Gastroesophageal sphincter (tissue), 4 donors: ENCODE measurements around the gene ISM1. TPM values are rescaled to one million over a fixed set of nuclear protein-coding genes. Genes with fewer than 3 reads are reported as not detected.

Experiments used
- ATAC-seq: fragments of 150-250 bp; one replicate; pipeline ENCODE4 v1.9.1; 2016; ENCODE audit warnings: mild to moderate bottlenecking, moderate library complexity
- H3K27ac ChIP-seq, 4 donors: fragments of 200-600 bp; sonication (generic) in 3 of 4; 1 replicate in 3 of 4; 2 replicates in 1 of 4; pipeline ENCODE4 v1.5.1; 2016 to 2019
- H3K27me3 ChIP-seq: fragments of 200-600 bp; sonication (generic); one replicate; pipeline ENCODE4 v1.5.1; 2019
- H3K36me3 ChIP-seq, 2 donors: fragments of 200-600 bp; sonication (generic); one replicate each; pipeline ENCODE4 v1.5.1; 2019; ENCODE audit warnings: control low read depth in 1 of 2
- H3K4me1 ChIP-seq, 3 donors: fragments of 200-600 bp; sonication (generic); 1 replicate in 2 of 3; 2 replicates in 1 of 3; pipeline ENCODE4 v1.5.1; 2016 to 2019; ENCODE audit warnings: control low read depth in 2 of 3
- H3K4me3 ChIP-seq, 2 donors: fragments of 200-600 bp; sonication (generic); one replicate each; pipeline ENCODE4 v1.5.1; 2019; ENCODE audit warnings: mild to moderate bottlenecking in 1 of 2, moderate library complexity in 1 of 2
- H3K9me3 ChIP-seq, 3 donors: fragments of 200-600 bp; sonication (generic); one replicate each; pipeline ENCODE4 v1.5.1; 2017 to 2019; ENCODE audit warnings: control low read depth in 2 of 3
- CTCF ChIP-seq, 4 experiments: fragments of 200-600 bp in 2 of 4; fragments of 450-650 bp in 2 of 4; sonication (generic) in 1 of 4; IDR thresholded peaks; one replicate each; pipeline ENCODE4 v1.5.1; 2017 to 2019; ENCODE audit warnings: antibody characterized with exemption in 4 of 4, mild to moderate bottlenecking in 2 of 4, moderate library complexity in 2 of 4
- EP300 ChIP-seq: sonication (generic); formaldehyde crosslinking; IDR thresholded peaks from one replicate; pipeline ENCODE4 v1.6.1; 2017; ENCODE audit warnings: antibody characterized with exemption, mild to moderate bottlenecking
- POLR2A ChIP-seq, 2 donors: fragments of 450-650 bp; IDR thresholded peaks; one replicate each; pipeline ENCODE4 v1.6.1; 2017; ENCODE audit warnings: antibody characterized with exemption in 2 of 2, mild to moderate bottlenecking in 2 of 2, moderate library complexity in 1 of 2
- POLR2AphosphoS5 ChIP-seq: sonication (generic); formaldehyde crosslinking; IDR thresholded peaks from one replicate; pipeline ENCODE4 v1.6.1; 2017; ENCODE audit warnings: antibody characterized with exemption
- WGBS, 2 donors: methylation state at CpG; one replicate each; pipeline ENCODE4 v1.1.5; 2018; ENCODE audit warnings: low coverage in 1 of 2; 5-methylcytosine and 5-hydroxymethylcytosine counted together
- total RNA-seq, 4 donors: library from RNA; depleted of rRNA; stranded (reverse); fragments of >200 nt; gene quantifications; one replicate each; pipeline ENCODE4 v1.1.0, GENCODE V29; 2016

Gene ISM1
- total RNA-seq, 4 donors from 2014 or later: 3.6 to 8.1 (median 6.4) TPM

GRCh38 chr20:13249118-13249797, 28.2 kb downstream of the ISM1 start:
- no peaks in the 10 kb centered on the region for H3K27me3 ChIP-seq
- H3K27ac ChIP-seq: no peak overlapping the region
- H3K4me1 ChIP-seq: peaks cover 0 to 6% (median 0%) of the 10 kb centered on the region in 3 donors
- WGBS, 2 donors: 42 to 58% methylated on average over 5 to 9 of the region's 13 CpGs
- no peaks in the 10 kb centered on the region for H3K9me3 ChIP-seq
- TF ChIP-seq EP300 (no peak), POLR2AphosphoS5 (no peak), CTCF (IDR thresholded peaks at IDR 0.05) (no peak), POLR2A (IDR thresholded peaks at IDR 0.05) (no peak)
- no peaks in the 10 kb centered on the region for H3K36me3 ChIP-seq
- ATAC-seq: no peak
- H3K4me3 ChIP-seq: no peak overlapping the region

- 51 to 61% methylated on average over 3 to 4 of the region's 4 CpGs for WGBS, 2 donors
- Histone ChIP-seq H3K4me1 (peaks cover 0 to 6% (median 0%) of the 10 kb centered on the region in 3 donors), H3K4me3 (no peak overlapping the region), H3K27me3 (no peaks in the 10 kb centered on the region), H3K9me3 (no peaks in the 10 kb centered on the region), H3K36me3 (no peaks in the 10 kb centered on the region), H3K27ac (no peak overlapping the region)
- ATAC-seq: no peak
- TF ChIP-seq POLR2AphosphoS5: no peak
- no peak for TF ChIP-seq CTCF (IDR thresholded peaks at IDR 0.05)
- TF ChIP-seq POLR2A (IDR thresholded peaks at IDR 0.05): no peak
- no peak for TF ChIP-seq EP300
Observed at GRCh38 chr20:13249798-13250170, 28.7 kb downstream of the ISM1 start.

- H3K36me3 ChIP-seq: no peaks in the 10 kb centered on the region
- ATAC-seq: no peak
- TF ChIP-seq POLR2A (IDR thresholded peaks at IDR 0.05): no peak
- no peak for TF ChIP-seq CTCF (IDR thresholded peaks at IDR 0.05)
- TF ChIP-seq POLR2AphosphoS5: no peak
- TF ChIP-seq EP300: no peak
- WGBS, 2 donors: 80 to 85% methylated on average over 3 to 6 of the region's 6 CpGs
- no peak overlapping the region for H3K4me3 ChIP-seq
- H3K27ac ChIP-seq: no peak overlapping the region
- H3K9me3 ChIP-seq: no peaks in the 10 kb centered on the region
- peaks cover 0 to 6% (median 0%) of the 10 kb centered on the region in 3 donors for H3K4me1 ChIP-seq
- H3K27me3 ChIP-seq: no peaks in the 10 kb centered on the region
Observed at GRCh38 chr20:13250251-13250650, 29.2 kb downstream of the ISM1 start.

- TF ChIP-seq POLR2AphosphoS5 (no peak), CTCF (IDR thresholded peaks at IDR 0.05) (no peak), POLR2A (IDR thresholded peaks at IDR 0.05) (no peak), EP300 (no peak)
- peak; percentile 59 for ATAC-seq
- Histone ChIP-seq H3K36me3 (no peaks in the 10 kb centered on the region), H3K27ac (no peak overlapping the region), H3K4me3 (no peak overlapping the region), H3K27me3 (no peaks in the 10 kb centered on the region), H3K4me1 (peaks cover 0 to 6% (median 0%) of the 10 kb centered on the region in 3 donors), H3K9me3 (no peaks in the 10 kb centered on the region)
- WGBS, 2 donors: 67 to 76% methylated on average over 7 to 8 of the region's 8 CpGs
Observed at GRCh38 chr20:13251106-13251903, 30.2 kb downstream of the ISM1 start.
